ENCODE data around the gene ASNSD1.

DNA sequence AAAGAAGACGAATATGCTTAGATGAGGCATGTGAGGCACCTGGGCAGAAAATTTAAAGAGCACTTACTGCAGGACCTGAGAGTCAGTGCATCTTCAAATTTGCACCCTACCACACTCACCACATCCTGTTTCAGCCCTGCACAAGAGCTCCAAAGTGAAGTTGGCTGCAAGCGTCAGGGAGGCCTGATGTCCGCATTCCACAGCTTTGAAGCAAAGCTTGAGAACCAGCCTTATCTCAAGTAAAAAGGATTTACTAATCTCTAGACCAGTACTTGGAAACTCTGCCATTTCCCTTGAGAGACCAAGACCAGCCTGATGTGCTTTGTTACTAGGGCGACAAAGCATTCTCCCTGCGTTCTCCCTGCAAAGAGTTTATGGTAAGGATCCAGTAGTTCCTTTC lies 3.4 kb upstream of the ASNSD1 start:
- no peak for TF ChIP-seq CTCF (IDR thresholded peaks at IDR 0.05; ENCODE audit: low read depth, low read length, poor library complexity, severe bottlenecking)
- TF ChIP-seq EZH2phosphoT487 (IDR thresholded peaks at IDR 0.05; ENCODE audit: borderline replicate concordance, low read length): no peak
